Measurements from ENCODE around the gene TMEM108.

- TF ChIP-seq, protein P1, sequence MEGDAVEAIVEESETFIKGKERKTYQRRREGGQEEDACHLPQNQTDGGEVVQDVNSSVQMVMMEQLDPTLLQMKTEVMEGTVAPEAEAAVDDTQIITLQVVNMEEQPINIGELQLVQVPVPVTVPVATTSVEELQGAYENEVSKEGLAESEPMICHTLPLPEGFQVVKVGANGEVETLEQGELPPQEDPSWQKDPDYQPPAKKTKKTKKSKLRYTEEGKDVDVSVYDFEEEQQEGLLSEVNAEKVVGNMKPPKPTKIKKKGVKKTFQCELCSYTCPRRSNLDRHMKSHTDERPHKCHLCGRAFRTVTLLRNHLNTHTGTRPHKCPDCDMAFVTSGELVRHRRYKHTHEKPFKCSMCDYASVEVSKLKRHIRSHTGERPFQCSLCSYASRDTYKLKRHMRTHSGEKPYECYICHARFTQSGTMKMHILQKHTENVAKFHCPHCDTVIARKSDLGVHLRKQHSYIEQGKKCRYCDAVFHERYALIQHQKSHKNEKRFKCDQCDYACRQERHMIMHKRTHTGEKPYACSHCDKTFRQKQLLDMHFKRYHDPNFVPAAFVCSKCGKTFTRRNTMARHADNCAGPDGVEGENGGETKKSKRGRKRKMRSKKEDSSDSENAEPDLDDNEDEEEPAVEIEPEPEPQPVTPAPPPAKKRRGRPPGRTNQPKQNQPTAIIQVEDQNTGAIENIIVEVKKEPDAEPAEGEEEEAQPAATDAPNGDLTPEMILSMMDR (IDR thresholded peaks at IDR 0.05; ENCODE audit: low read length): no peak
- TF ChIP-seq EZH2 (IDR thresholded peaks at IDR 0.05; ENCODE audit: borderline replicate concordance, low read length): no peak
These were observed 124.1 kb downstream of the TMEM108 start for GRCh38 chr3:133162265-133162664.

Data from OCI-LY1 (cell line).